Panc1 (cell line): ENCODE data around the gene CAPN8. TPM values are rescaled to one million over a fixed set of nuclear protein-coding genes. Genes with fewer than 3 reads are reported as not detected.
A peak's percentile ranks its signal among the peaks of the same experiment; 100 is the strongest.

Source experiments
- ATAC-seq: fragments of 200-7000 bp; cut with Tn5 transposase; 2 replicates; pipeline ENCODE4 v1.9.1; 2020; ENCODE audit warnings: mild to moderate bottlenecking, moderate library complexity
- BruUV-seq: library from RNA; stranded (reverse); fragments of 400-500 nt; replicated peaks from 2 replicates; lab custom pipeline; 2021; lab: Mats Ljungman, UMichigan
- CTCF ChIA-PET: fragments of 300-600 bp; sonication (Branson Sonifier 250); formaldehyde crosslinking; loops from one replicate; lab custom pipeline; 2022; ENCODE audit warnings: antibody characterized with exemption; lab: Charles Lee
- POLR2A ChIA-PET: fragments of 300-600 bp; sonication (Branson Sonifier 250); formaldehyde crosslinking; loops from one replicate; lab custom pipeline; 2022; ENCODE audit warnings: antibody characterized with exemption; lab: Charles Lee
- DNase-seq: peaks from one replicate; pipeline ENCODE4 v3.0.0-alpha.2; 2010; ENCODE audit warnings: low read depth, low spot score
- H3K27ac ChIP-seq: 2 replicates; pipeline ENCODE4 v1.5.1; 2011; ENCODE audit warnings: mild to moderate bottlenecking, low read length, inconsistent platforms
- H3K27me3 ChIP-seq: fragments of 200-500 bp; sonication (Bioruptor generic); 2 replicates; pipeline ENCODE4 v1.6.0; 2014; ENCODE audit warnings: low read length, inconsistent platforms; ENCODE audit not compliant: control insufficient read depth, insufficient read depth
- H3K36me3 ChIP-seq: fragments of 200-500 bp; sonication (Bioruptor generic); 2 replicates; pipeline ENCODE4 v1.5.1; 2014; ENCODE audit warnings: inconsistent platforms, mild to moderate bottlenecking, low read length, moderate library complexity; ENCODE audit not compliant: control insufficient read depth, insufficient read depth
- H3K4me1 ChIP-seq: 2 replicates; pipeline ENCODE4 v1.5.1; 2011; ENCODE audit warnings: inconsistent platforms, mild to moderate bottlenecking, low read length, moderate library complexity; ENCODE audit not compliant: control insufficient read depth, insufficient read depth
- H3K4me3 ChIP-seq, 2 experiments: 2 replicates each; pipeline ENCODE4 v1.5.1; 2011 to 2012; ENCODE audit warnings: low read depth in 2 of 2, low read length in 2 of 2, mild to moderate bottlenecking in 2 of 2, inconsistent platforms in 1 of 2, moderate library complexity in 1 of 2
- H3K9me3 ChIP-seq: fragments of 200-500 bp; sonication (Bioruptor generic); 2 replicates; pipeline ENCODE4 v1.5.1; 2014; ENCODE audit warnings: low read depth, mild to moderate bottlenecking, inconsistent platforms, low read length, moderate library complexity; ENCODE audit not compliant: control insufficient read depth, insufficient read depth
- CTCF ChIP-seq: fragments of 450-650 bp; IDR thresholded peaks from 2 replicates; pipeline ENCODE4 v1.5.1; 2017; ENCODE audit warnings: mild to moderate bottlenecking
- POLR2AphosphoS5 ChIP-seq: IDR thresholded peaks from 2 replicates; pipeline ENCODE4 v1.6.1; 2012; ENCODE audit warnings: mild to moderate bottlenecking, low read depth, low read length, moderate library complexity
- REST ChIP-seq, 2 experiments: IDR thresholded peaks; 2 replicates each; pipeline ENCODE4 v1.6.1; 2011 to 2012; ENCODE audit warnings: low read depth in 2 of 2, control low read depth in 1 of 2, low read length in 1 of 2, mild to moderate bottlenecking in 1 of 2, moderate library complexity in 1 of 2; ENCODE audit not compliant: insufficient read depth in 1 of 2
- SIN3A ChIP-seq: IDR thresholded peaks from 2 replicates; pipeline ENCODE4 v1.6.1; 2012; ENCODE audit warnings: low read depth, mild to moderate bottlenecking, low read length, moderate library complexity, borderline replicate concordance; ENCODE audit not compliant: insufficient read depth
- in situ Hi-C: cut with HindIII; loops from 2 replicates; pipeline ENCODE4 v1.10.0; 2016; ENCODE audit warnings: low sequenced_read_pairs, low pct_unique_long_range_greater_than_20kb
- intact Hi-C: fragments of 100-400 bp; cut with micrococcal nuclease; formaldehyde crosslinking; loops from one replicate; pipeline ENCODE4 v1.10.0; 2022; ENCODE audit not compliant: unreplicated experiment
- total RNA-seq: library from RNA; stranded (reverse); gene quantifications from one replicate; pipeline ENCODE4 v1.2.1, GENCODE V29; 2021; ENCODE audit not compliant: unreplicated experiment

Gene CAPN8
- total RNA-seq, 1 experiment from 2014 or later, result 0.28 TPM

GRCh38 chr1:223654083-223654482, 11.4 kb downstream of the CAPN8 start:
- intact Hi-C loops, result no loop called here
- DNase-seq, result no peak
- peak overlapping the region; percentile 66 for H3K27ac ChIP-seq
- ChIA-PET CTCF (no interaction called here), POLR2A (no interaction called here)
- H3K9me3 ChIP-seq, result no peaks in the 10 kb centered on the region
- H3K27me3 ChIP-seq, result no peaks in the 10 kb centered on the region
- no TSS peak for BruUV-seq
- no peak overlapping the region for H3K4me3 ChIP-seq
- peak; percentile 36; the same call in 1 of the 2 replicates for ATAC-seq
- in situ Hi-C loops, result no loop called here
- no peak for TF ChIP-seq POLR2AphosphoS5
- peaks cover 21% of the 10 kb centered on the region for H3K4me1 ChIP-seq
- no peaks in the 10 kb centered on the region for H3K36me3 ChIP-seq

GRCh38 chr1:223653431-223653830, 12.1 kb downstream of the CAPN8 start:
- ChIA-PET POLR2A (no interaction called here), CTCF (no interaction called here)
- ATAC-seq (no peak), DNase-seq (no peak)
- Histone ChIP-seq H3K9me3 (no peaks in the 10 kb centered on the region), H3K36me3 (no peaks in the 10 kb centered on the region), H3K27ac (peak overlapping the region; percentile 66), H3K4me1 (peaks cover 21% of the 10 kb centered on the region), H3K4me3 (no peak overlapping the region), H3K27me3 (no peaks in the 10 kb centered on the region)
- TF ChIP-seq SIN3A, result no peak
- no TSS peak for BruUV-seq
- intact Hi-C loops (no loop called here), in situ Hi-C loops (no loop called here)

GRCh38 chr1:223653015-223653414, 12.5 kb downstream of the CAPN8 start:
- H3K27me3 ChIP-seq, result no peaks in the 10 kb centered on the region
- no TSS peak for BruUV-seq
- ATAC-seq, result no peak
- no peaks in the 10 kb centered on the region for H3K9me3 ChIP-seq
- H3K27ac ChIP-seq, result no peak overlapping the region
- H3K4me3 ChIP-seq, result no peak overlapping the region
- in situ Hi-C loops, result no loop called here
- intact Hi-C loops, result no loop called here
- POLR2A ChIA-PET, result no interaction called here
- no peak for DNase-seq
- H3K36me3 ChIP-seq, result no peaks in the 10 kb centered on the region
- CTCF ChIA-PET, result no interaction called here
- H3K4me1 ChIP-seq, result peaks cover 21% of the 10 kb centered on the region
- TF ChIP-seq POLR2AphosphoS5, result no peak
- no peak for TF ChIP-seq REST (IDR thresholded peaks at IDR 0.05; ENCODE audit: insufficient read depth in 1 of 2, low read depth in 2 of 2, low read length in 1 of 2)
- no peak for TF ChIP-seq CTCF
